Neural cell (in vitro differentiated cells): Measurements from ENCODE around the gene KRTAP3-3.

ENCODE experiments used
- EP300 ChIP-seq: fragments of 450-650 bp; conservative IDR thresholded peaks from 2 replicates; pipeline ENCODE4 v1.6.1; 2014; ENCODE audit warnings: antibody characterized with exemption, mild to moderate bottlenecking, moderate library complexity; ENCODE audit not compliant: poor library complexity, severe bottlenecking
- EZH2 ChIP-seq: fragments of 200-600, 300-800 bp; shearing (Covaris generic), sonication (generic); IDR thresholded peaks from 2 replicates; pipeline ENCODE4 v1.6.1; 2014; ENCODE audit warnings: antibody characterized with exemption, low read length, borderline replicate concordance, mild to moderate bottlenecking; ENCODE audit not compliant: insufficient read depth, poor library complexity, severe bottlenecking
- POLR2AphosphoS5 ChIP-seq: IDR thresholded peaks from 2 replicates; pipeline ENCODE4 v1.6.1; 2012
- RAD21 ChIP-seq: fragments of 450-650 bp; conservative IDR thresholded peaks from 2 replicates; pipeline ENCODE4 v1.6.1; 2014; ENCODE audit warnings: antibody characterized with exemption, mild to moderate bottlenecking, moderate library complexity
- REST ChIP-seq: IDR thresholded peaks from 2 replicates; pipeline ENCODE4 v1.6.1; 2012; ENCODE audit warnings: borderline replicate concordance
- SMC3 ChIP-seq: fragments of 450-650 bp; conservative IDR thresholded peaks from 2 replicates; pipeline ENCODE4 v1.6.1; 2014; ENCODE audit warnings: antibody characterized with exemption, mild to moderate bottlenecking, moderate library complexity; ENCODE audit not compliant: poor library complexity
- TAF1 ChIP-seq: IDR thresholded peaks from 2 replicates; pipeline ENCODE4 v1.6.1; 2012; ENCODE audit warnings: low read depth
- TF ChIP-seq, protein P1 (sequence below): fragments of 450-650 bp; IDR thresholded peaks from 2 replicates; pipeline ENCODE4 v1.5.1; 2014; ENCODE audit warnings: antibody characterized with exemption, mild to moderate bottlenecking, moderate library complexity; ENCODE audit not compliant: poor library complexity, severe bottlenecking

GRCh38 chr17:40967582-40967981, 26.4 kb downstream of the KRTAP3-3 start:
- TF ChIP-seq POLR2AphosphoS5 = no peak
- TF ChIP-seq, protein P1, sequence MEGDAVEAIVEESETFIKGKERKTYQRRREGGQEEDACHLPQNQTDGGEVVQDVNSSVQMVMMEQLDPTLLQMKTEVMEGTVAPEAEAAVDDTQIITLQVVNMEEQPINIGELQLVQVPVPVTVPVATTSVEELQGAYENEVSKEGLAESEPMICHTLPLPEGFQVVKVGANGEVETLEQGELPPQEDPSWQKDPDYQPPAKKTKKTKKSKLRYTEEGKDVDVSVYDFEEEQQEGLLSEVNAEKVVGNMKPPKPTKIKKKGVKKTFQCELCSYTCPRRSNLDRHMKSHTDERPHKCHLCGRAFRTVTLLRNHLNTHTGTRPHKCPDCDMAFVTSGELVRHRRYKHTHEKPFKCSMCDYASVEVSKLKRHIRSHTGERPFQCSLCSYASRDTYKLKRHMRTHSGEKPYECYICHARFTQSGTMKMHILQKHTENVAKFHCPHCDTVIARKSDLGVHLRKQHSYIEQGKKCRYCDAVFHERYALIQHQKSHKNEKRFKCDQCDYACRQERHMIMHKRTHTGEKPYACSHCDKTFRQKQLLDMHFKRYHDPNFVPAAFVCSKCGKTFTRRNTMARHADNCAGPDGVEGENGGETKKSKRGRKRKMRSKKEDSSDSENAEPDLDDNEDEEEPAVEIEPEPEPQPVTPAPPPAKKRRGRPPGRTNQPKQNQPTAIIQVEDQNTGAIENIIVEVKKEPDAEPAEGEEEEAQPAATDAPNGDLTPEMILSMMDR = no peak
- no peak for TF ChIP-seq SMC3
- no peak for TF ChIP-seq RAD21
- no peak for TF ChIP-seq EZH2
- TF ChIP-seq REST = no peak
- TF ChIP-seq TAF1 = no peak
- no peak for TF ChIP-seq EP300
